K562 (cell line): ENCODE data around the gene LYPD6B.

Source experiments
- BDP1 ChIP-seq: IDR thresholded peaks from 3 replicates; pipeline ENCODE4 v1.6.1; 2011; ENCODE audit not compliant: insufficient read length, insufficient read depth
- CTCF ChIP-seq, 3 experiments: IDR thresholded peaks in 2 of 3; conservative IDR thresholded peaks in 1 of 3; 2 replicates each; pipeline ENCODE4 v1.5.1; 2011 to 2012; ENCODE audit warnings: low read length in 3 of 3, mild to moderate bottlenecking in 3 of 3, control low read depth in 2 of 3, improper control_type of control experiment in 1 of 3, inconsistent platforms in 1 of 3, low read depth in 1 of 3, mixed read lengths in 1 of 3, moderate library complexity in 1 of 3; ENCODE audit not compliant: insufficient read depth in 2 of 3
- ESRRA ChIP-seq: fragments of 450-650 bp; IDR thresholded peaks from 2 replicates; pipeline ENCODE4 v1.6.1; 2014; ENCODE audit warnings: low read depth, mild to moderate bottlenecking, moderate library complexity, borderline replicate concordance
- ETS2 ChIP-seq: IDR thresholded peaks from 2 replicates; pipeline ENCODE4 v1.6.1; 2016; ENCODE audit warnings: borderline replicate concordance, missing genetic modification characterization, mild to moderate bottlenecking, moderate library complexity, missing compliant biosample characterization; ENCODE audit not compliant: poor library complexity, severe bottlenecking
- HNRNPH1 ChIP-seq: fragments of 200-400 bp; formaldehyde crosslinking; optimal IDR thresholded peaks from 2 replicates; pipeline ENCODE3; 2017; ENCODE audit warnings: low read depth, mild to moderate bottlenecking, low read length, moderate library complexity
- POLR2A ChIP-seq: fragments of 450-650 bp; conservative IDR thresholded peaks from 2 replicates; pipeline ENCODE4 v1.6.1; 2016
- POLR2AphosphoS5 ChIP-seq: IDR thresholded peaks from 2 replicates; pipeline ENCODE4 v1.6.1; 2011; ENCODE audit warnings: mild to moderate bottlenecking, low read depth, low read length, moderate library complexity; ENCODE audit not compliant: control insufficient read depth, insufficient read depth
- TAF1 ChIP-seq: IDR thresholded peaks from 2 replicates; pipeline ENCODE4 v1.6.1; 2011; ENCODE audit warnings: mild to moderate bottlenecking, low read length, moderate library complexity; ENCODE audit not compliant: insufficient read depth, control insufficient read depth, severe bottlenecking; ENCODE audit errors: extremely low read depth
- TAF15 ChIP-seq: fragments of 200-400 bp; formaldehyde crosslinking; IDR thresholded peaks from 2 replicates; pipeline ENCODE4 v1.6.1; 2017; ENCODE audit warnings: mild to moderate bottlenecking, low read depth, low read length, moderate library complexity
- ZNF184 ChIP-seq: sonication (generic); formaldehyde crosslinking; IDR thresholded peaks from 2 replicates; pipeline ENCODE4 v1.5.0; 2020; ENCODE audit warnings: missing genetic modification reagents
- ZNF639 ChIP-seq, 2 experiments: fragments of 200-800 bp in 1 of 2; sonication (Bioruptor generic) in 1 of 2; sonication (generic) in 1 of 2; formaldehyde crosslinking in 1 of 2; IDR thresholded peaks in 1 of 2; conservative IDR thresholded peaks in 1 of 2; 2 replicates each; pipeline versions ENCODE4 v1.5.0 to v1.6.1; 2016 to 2020; ENCODE audit warnings: missing compliant biosample characterization in 1 of 2, missing genetic modification characterization in 1 of 2, missing genetic modification reagents in 1 of 2

GRCh38 chr2:149224543-149224942, 186.0 kb downstream of the LYPD6B start:
- TF ChIP-seq ESRRA (no peak), TAF1 (no peak), POLR2AphosphoS5 (no peak), POLR2A (no peak), BDP1 (no peak), TAF15 (no peak), ZNF184 (CRISPR knock-in tag) (no peak), CTCF (IDR thresholded peaks at IDR 0.05 in 2 of 3, conservative IDR thresholded peaks at IDR 0.05 in 1 of 3; ENCODE audit: insufficient read depth in 2 of 3, low read depth in 1 of 3, low read length in 3 of 3) (no peak), ETS2 (tag) (no peak), HNRNPH1 (no peak), ZNF639 (CRISPR knock-in tag; conservative IDR thresholded peaks at IDR 0.05 in 1 of 2, IDR thresholded peaks at IDR 0.05 in 1 of 2) (no peak)
